Stimulated activated CD8-positive, alpha-beta memory T cell treated with anti-CD3 and anti-CD28 coated beads, Interleukin-2, amount 100 ng/mL, for 48 hours (primary cell): ENCODE measurements around the gene HOMER2.
A peak's percentile ranks its signal among the peaks of the same experiment; 100 is the strongest.
"Not testable (repeated sequence)": the region's sequence is repeated elsewhere in the genome, so short reads cannot be mapped to it uniquely, and the experiment has no call there.

ENCODE experiments used
- DNase-seq, 2 donors: peaks; one replicate each; pipeline ENCODE4 v3.0.0-alpha.2; 2020; ENCODE audit warnings: low read depth in 2 of 2

The HOMER2 gene

GRCh38 chr15:82832601-82833361 lies 119.7 kb downstream of the HOMER2 start:
- DNase-seq, result peak in 1 of 2 donors; percentile 19

GRCh38 chr15:82831894-82832600 lies 120.5 kb downstream of the HOMER2 start:
- DNase-seq, result no peak

GRCh38 chr15:82830427-82831173 lies 121.9 kb downstream of the HOMER2 start:
- DNase-seq, result no peak

GRCh38 chr15:82829234-82829633 lies 123.3 kb downstream of the HOMER2 start:
- DNase-seq, result no peak

- DNase-seq, result no peak
Measured at GRCh38 chr15:82828075-82828474, 124.4 kb downstream of the HOMER2 start.

- DNase-seq, result no peak
Measured at GRCh38 chr15:82823049-82823448, 129.5 kb downstream of the HOMER2 start.

- not testable (repeated sequence) for DNase-seq
Measured at GRCh38 chr15:82821851-82822250, 130.7 kb downstream of the HOMER2 start.

- not testable (repeated sequence) for DNase-seq
Measured at GRCh38 chr15:82821396-82821795, 131.1 kb downstream of the HOMER2 start.

- no peak for DNase-seq
Measured at GRCh38 chr15:82820128-82820527, 132.4 kb downstream of the HOMER2 start.

GRCh38 chr15:82812994-82813393 lies 139.5 kb downstream of the HOMER2 start:
- DNase-seq, result no peak

GRCh38 chr15:82810890-82811426 lies 141.6 kb downstream of the HOMER2 start:
- no peak for DNase-seq

- DNase-seq, result peak; percentile 15 to 17
Measured at GRCh38 chr15:82810061-82810889, 142.2 kb downstream of the HOMER2 start.

GRCh38 chr15:82809308-82810060 lies 143.0 kb downstream of the HOMER2 start, which contains the start of gene WHAMM:
Gene WHAMM, plus strand, starts transcription at chr15:82809628. Its CDS starts 99 bp downstream, at chr15:82809727.
- peak; percentile 91 to 92 for DNase-seq

- no peak for DNase-seq
Measured at GRCh38 chr15:82808634-82809041, 143.9 kb downstream of the HOMER2 start.

GRCh38 chr15:82807920-82808633 lies 144.4 kb downstream of the HOMER2 start:
- DNase-seq, result no peak

GRCh38 chr15:82805994-82806406 lies 146.5 kb downstream of the HOMER2 start, which contains the start of gene FSD2:
Gene FSD2, minus strand, starts transcription at chr15:82806069. Its CDS starts 18,679 bp downstream, at chr15:82787390.
- no peak for DNase-seq

GRCh38 chr15:82804575-82804949 lies 148.0 kb downstream of the HOMER2 start:
- no peak for DNase-seq

- no peak for DNase-seq
Measured at GRCh38 chr15:82803793-82804574, 148.5 kb downstream of the HOMER2 start.

- no peak for DNase-seq
Measured at GRCh38 chr15:82802497-82802896, 150.0 kb downstream of the HOMER2 start.
